ENCODE results near the gene TIMD4.

The TIMD4 gene

GRCh38 chr5:156963125-156963524, at the start of gene TIMD4:
TSS of gene TIMD4 (minus strand) at chr5:156963226. CDS start at chr5:156963198, 28 bp downstream.
- TF ChIP-seq CTCF (IDR thresholded peaks at IDR 0.05; ENCODE audit: low read depth, low read length): no peak
- H3K4me3 ChIP-seq (ENCODE audit: low read depth, low read length): no peak within 1 kb of the TSS

- no peak for TF ChIP-seq CTCF (IDR thresholded peaks at IDR 0.05; ENCODE audit: low read depth, low read length)
- H3K4me3 ChIP-seq (ENCODE audit: low read depth, low read length): no peak overlapping the region
Observed at GRCh38 chr5:157006262-157006661, 43.2 kb upstream of the TIMD4 start.

- TF ChIP-seq CTCF (IDR thresholded peaks at IDR 0.05; ENCODE audit: low read depth, low read length): no peak
- no peak overlapping the region for H3K4me3 ChIP-seq (ENCODE audit: low read depth, low read length)
Observed at GRCh38 chr5:157004893-157005551, 42.0 kb upstream of the TIMD4 start.

GRCh38 chr5:156991714-156992113, 28.7 kb upstream of the TIMD4 start:
- no peak for TF ChIP-seq CTCF (IDR thresholded peaks at IDR 0.05; ENCODE audit: low read depth, low read length)
- no peak overlapping the region for H3K4me3 ChIP-seq (ENCODE audit: low read depth, low read length)

- H3K4me3 ChIP-seq (ENCODE audit: low read depth, low read length): no peak overlapping the region
- TF ChIP-seq CTCF (IDR thresholded peaks at IDR 0.05; ENCODE audit: low read depth, low read length): no peak
Observed at GRCh38 chr5:156984064-156984463, 21.0 kb upstream of the TIMD4 start.

GRCh38 chr5:156981481-156981880, 18.5 kb upstream of the TIMD4 start:
- no peak for TF ChIP-seq CTCF (IDR thresholded peaks at IDR 0.05; ENCODE audit: low read depth, low read length)

GRCh38 chr5:156974328-156974727, 11.3 kb upstream of the TIMD4 start:
- no peak overlapping the region for H3K4me3 ChIP-seq (ENCODE audit: low read depth, low read length)
- no peak for TF ChIP-seq CTCF (IDR thresholded peaks at IDR 0.05; ENCODE audit: low read depth, low read length)

More at GRCh38 chr5:156981481-156981880, 18.5 kb upstream of the TIMD4 start:
- H3K4me3 ChIP-seq (ENCODE audit: low read depth, low read length): no peak overlapping the region

Data from WI38 (cell line).